OCI-LY3 (cell line): Measurements from ENCODE around the gene NOS1AP.

Experiments used
- H2AFZ ChIP-seq: fragments of 200-600, 300-600 bp; shearing (Covaris generic); 2 replicates; pipeline ENCODE4 v1.6.0; 2014; ENCODE audit warnings: antibody characterized with exemption, low read depth, low read length
- H3K27ac ChIP-seq: fragments of 200-600, 300-600 bp; sonication (generic); 2 replicates; pipeline ENCODE4 v1.5.1; 2014; ENCODE audit warnings: mild to moderate bottlenecking, low read length, moderate library complexity, mixed read lengths
- H3K27me3 ChIP-seq: fragments of 200-600, 300-600 bp; sonication (generic); 2 replicates; pipeline ENCODE4 v1.6.1; 2014; ENCODE audit warnings: low read depth, low read length, mixed read lengths
- H3K36me3 ChIP-seq: fragments of 200-600, 300-600 bp; sonication (generic); replicated peaks from 2 replicates; pipeline ENCODE3; 2014; ENCODE audit warnings: low read depth, low read length, mixed read lengths
- H3K4me1 ChIP-seq: fragments of 300-600, 200-600 bp; sonication (generic); 2 replicates; pipeline ENCODE4 v1.6.1; 2014; ENCODE audit warnings: low read length, mixed read lengths
- H3K4me2 ChIP-seq: fragments of 200-600, 300-600 bp; sonication (generic); 2 replicates; pipeline ENCODE4 v1.6.1; 2014; ENCODE audit warnings: low read length, mixed read lengths
- H3K4me3 ChIP-seq: fragments of 300-600, 200-600 bp; sonication (generic); 2 replicates; pipeline ENCODE4 v1.5.1; 2014; ENCODE audit warnings: antibody characterized with exemption, mild to moderate bottlenecking, low read length, moderate library complexity
- H3K79me2 ChIP-seq: fragments of 300-600, 200-600 bp; shearing (Covaris generic); 2 replicates; pipeline ENCODE4 v1.6.1; 2014; ENCODE audit warnings: mild to moderate bottlenecking, low read length, mixed read lengths
- H3K9ac ChIP-seq: fragments of 300-600, 200-600 bp; shearing (Covaris generic); 2 replicates; pipeline ENCODE4 v1.6.0; 2014; ENCODE audit warnings: mild to moderate bottlenecking, low read length, moderate library complexity
- H3K9me3 ChIP-seq: fragments of 200-600, 300-600 bp; shearing (Covaris generic); 2 replicates; pipeline ENCODE4 v1.6.1; 2014; ENCODE audit warnings: low read length, mixed read lengths; ENCODE audit not compliant: insufficient read depth
- H4K20me1 ChIP-seq: fragments of 200-600, 300-600 bp; sonication (generic); 2 replicates; pipeline ENCODE4 v1.6.1; 2016; ENCODE audit warnings: low read length, mixed read lengths; ENCODE audit not compliant: insufficient read depth
- EZH2phosphoT487 ChIP-seq: fragments of 200-600 bp; shearing (Covaris generic); IDR thresholded peaks from 2 replicates; pipeline ENCODE4 v1.6.1; 2018; ENCODE audit warnings: antibody characterized with exemption, mixed run types, low read depth
- TF ChIP-seq, protein P1 (sequence below): fragments of 200-600, 300-600 bp; sonication (generic); IDR thresholded peaks from 2 replicates; pipeline ENCODE4 v1.5.1; 2014; ENCODE audit warnings: antibody characterized with exemption, low read length, low read depth

NOS1AP gene

GRCh38 chr1:162111572-162111971 is 42.1 kb downstream of the NOS1AP start:
- Histone ChIP-seq H2AFZ (no peak overlapping the region), H3K9ac (no peak overlapping the region), H3K4me3 (no peak overlapping the region), H3K4me2 (no peak overlapping the region), H3K36me3 (no peaks in the 10 kb centered on the region), H4K20me1 (no peaks in the 10 kb centered on the region), H3K79me2 (no peaks in the 10 kb centered on the region), H3K27ac (no peak overlapping the region), H3K27me3 (peaks cover 57% of the 10 kb centered on the region), H3K9me3 (no peaks in the 10 kb centered on the region; the same call in 1 of the 2 replicates), H3K4me1 (no peaks in the 10 kb centered on the region)
- TF ChIP-seq, protein P1, sequence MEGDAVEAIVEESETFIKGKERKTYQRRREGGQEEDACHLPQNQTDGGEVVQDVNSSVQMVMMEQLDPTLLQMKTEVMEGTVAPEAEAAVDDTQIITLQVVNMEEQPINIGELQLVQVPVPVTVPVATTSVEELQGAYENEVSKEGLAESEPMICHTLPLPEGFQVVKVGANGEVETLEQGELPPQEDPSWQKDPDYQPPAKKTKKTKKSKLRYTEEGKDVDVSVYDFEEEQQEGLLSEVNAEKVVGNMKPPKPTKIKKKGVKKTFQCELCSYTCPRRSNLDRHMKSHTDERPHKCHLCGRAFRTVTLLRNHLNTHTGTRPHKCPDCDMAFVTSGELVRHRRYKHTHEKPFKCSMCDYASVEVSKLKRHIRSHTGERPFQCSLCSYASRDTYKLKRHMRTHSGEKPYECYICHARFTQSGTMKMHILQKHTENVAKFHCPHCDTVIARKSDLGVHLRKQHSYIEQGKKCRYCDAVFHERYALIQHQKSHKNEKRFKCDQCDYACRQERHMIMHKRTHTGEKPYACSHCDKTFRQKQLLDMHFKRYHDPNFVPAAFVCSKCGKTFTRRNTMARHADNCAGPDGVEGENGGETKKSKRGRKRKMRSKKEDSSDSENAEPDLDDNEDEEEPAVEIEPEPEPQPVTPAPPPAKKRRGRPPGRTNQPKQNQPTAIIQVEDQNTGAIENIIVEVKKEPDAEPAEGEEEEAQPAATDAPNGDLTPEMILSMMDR: no peak
- no peak for TF ChIP-seq EZH2phosphoT487

- Histone ChIP-seq H3K36me3 (no peaks in the 10 kb centered on the region), H3K4me1 (no peaks in the 10 kb centered on the region), H3K27me3 (peaks cover 72% of the 10 kb centered on the region), H3K79me2 (no peaks in the 10 kb centered on the region), H3K27ac (no peak overlapping the region), H3K9me3 (no peaks in the 10 kb centered on the region; the same call in 1 of the 2 replicates), H2AFZ (no peak overlapping the region), H3K9ac (no peak overlapping the region), H4K20me1 (no peaks in the 10 kb centered on the region), H3K4me2 (no peak overlapping the region), H3K4me3 (no peak overlapping the region)
- TF ChIP-seq EZH2phosphoT487: no peak
- TF ChIP-seq, protein P1: no peak
Measured at GRCh38 chr1:162113419-162113818, 43.9 kb downstream of the NOS1AP start.

GRCh38 chr1:162117039-162117774 is 47.7 kb downstream of the NOS1AP start:
- H3K4me3 ChIP-seq: no peak overlapping the region
- no peak overlapping the region for H2AFZ ChIP-seq
- TF ChIP-seq, protein P1: no peak
- no peak for TF ChIP-seq EZH2phosphoT487
- no peak overlapping the region for H3K4me2 ChIP-seq
- no peaks in the 10 kb centered on the region for H3K79me2 ChIP-seq
- H4K20me1 ChIP-seq: no peaks in the 10 kb centered on the region
- H3K4me1 ChIP-seq: no peaks in the 10 kb centered on the region
- peaks cover 65% of the 10 kb centered on the region for H3K27me3 ChIP-seq
- no peaks in the 10 kb centered on the region for H3K9me3 ChIP-seq
- no peak overlapping the region for H3K27ac ChIP-seq
- H3K36me3 ChIP-seq: no peaks in the 10 kb centered on the region
- no peak overlapping the region for H3K9ac ChIP-seq

- no peak overlapping the region for H3K9ac ChIP-seq
- H4K20me1 ChIP-seq: no peaks in the 10 kb centered on the region
- H2AFZ ChIP-seq: no peak overlapping the region
- TF ChIP-seq, protein P1: no peak
- TF ChIP-seq EZH2phosphoT487: no peak
- no peaks in the 10 kb centered on the region for H3K4me1 ChIP-seq
- no peaks in the 10 kb centered on the region for H3K9me3 ChIP-seq
- peaks cover 57% of the 10 kb centered on the region for H3K27me3 ChIP-seq
- no peaks in the 10 kb centered on the region for H3K36me3 ChIP-seq
- H3K79me2 ChIP-seq: no peaks in the 10 kb centered on the region
- no peak overlapping the region for H3K4me2 ChIP-seq
- no peak overlapping the region for H3K27ac ChIP-seq
- H3K4me3 ChIP-seq: no peak overlapping the region
Measured at GRCh38 chr1:162118063-162118462, 48.6 kb downstream of the NOS1AP start.
